Activated T-helper 1 cell treated with anti-CD3 and anti-CD28 coated beads, Interleukin-12 subunit alpha, Interleukin-12 subunit beta, Interleukin-2, Interleukin-4 antibody, amounts not matched to agents 30 ng/mL and 10 ng/mL and 1 ng/mL, durations not matched to agents 14 hours and 24 hours and 36 hours (primary cell): Measurements from ENCODE around the gene TSPAN32. TPM values are rescaled to one million over a fixed set of nuclear protein-coding genes. Genes with fewer than 3 reads are reported as not detected.

ENCODE experiments used
- DNase-seq: peaks from one replicate; pipeline ENCODE4 v3.0.0; 2021; ENCODE audit warnings: low spot score
- H3K27ac Mint-ChIP-seq: one replicate; pipeline ENCODE4 v1.8.0; 2021; ENCODE audit warnings: mild to moderate bottlenecking, mixed read lengths
- H3K27me3 Mint-ChIP-seq: one replicate; pipeline ENCODE4 v1.8.0; 2022; ENCODE audit warnings: mild to moderate bottlenecking, moderate library complexity, mixed read lengths; ENCODE audit not compliant: insufficient read depth
- H3K36me3 Mint-ChIP-seq: one replicate; pipeline ENCODE4 v1.8.0; 2021; ENCODE audit warnings: low read depth, mixed read lengths
- H3K4me1 Mint-ChIP-seq: one replicate; pipeline ENCODE4 v1.8.0; 2021; ENCODE audit warnings: low read depth, mixed read lengths
- H3K4me3 Mint-ChIP-seq: one replicate; pipeline ENCODE4 v1.8.0; 2021; ENCODE audit warnings: mild to moderate bottlenecking, moderate library complexity, mixed read lengths
- H3K9me3 Mint-ChIP-seq: one replicate; pipeline ENCODE4 v1.8.0; 2021; ENCODE audit warnings: mixed read lengths
- intact Hi-C: fragments of 100-400 bp; cut with micrococcal nuclease; formaldehyde crosslinking; loops from one replicate; pipeline ENCODE4 v1.15.1; 2024
- total RNA-seq: library from RNA; stranded (reverse); gene quantifications from 2 replicates; pipeline ENCODE4 v1.2.3, GENCODE V29; 2022

TSPAN32 gene
- total RNA-seq, 1 donor from 2014 or later: 2.1 TPM

GRCh38 chr11:2313051-2313951 is 11.5 kb downstream of the TSPAN32 start:
- intact Hi-C loops: no loop called here
- Mint-ChIP-seq H3K27me3 (peaks cover 2% of the 10 kb centered on the region), H3K27ac (no peak overlapping the region), H3K9me3 (no peaks in the 10 kb centered on the region), H3K36me3 (no peaks in the 10 kb centered on the region), H3K4me1 (no peaks in the 10 kb centered on the region), H3K4me3 (no peak overlapping the region)
- DNase-seq: no peak

DNA sequence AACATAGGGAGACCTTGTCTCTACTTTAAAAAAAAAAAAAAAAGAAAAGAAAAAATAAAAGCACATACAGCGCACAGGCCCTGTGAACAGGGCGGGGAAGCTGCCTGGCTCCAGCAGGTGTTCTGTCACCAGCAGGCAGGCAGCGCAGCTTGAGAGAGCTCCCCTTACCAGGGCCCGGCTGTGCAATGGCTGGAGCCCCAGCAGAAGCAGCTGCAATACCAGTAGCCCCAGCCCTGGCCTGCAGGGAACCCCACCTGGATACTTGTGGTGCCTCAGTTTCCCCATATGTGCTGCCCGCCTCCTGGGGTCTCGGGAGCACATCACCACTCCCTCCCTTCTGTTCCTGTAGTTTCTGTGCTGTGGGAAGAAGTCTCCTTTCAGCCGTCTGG is 12.3 kb downstream of the TSPAN32 start:
- Mint-ChIP-seq H3K4me1 (no peaks in the 10 kb centered on the region), H3K36me3 (no peaks in the 10 kb centered on the region), H3K27me3 (peaks cover 2% of the 10 kb centered on the region), H3K27ac (no peak overlapping the region), H3K9me3 (no peaks in the 10 kb centered on the region), H3K4me3 (no peak overlapping the region)
- intact Hi-C loops: no loop called here
- DNase-seq: no peak

GRCh38 chr11:2314525-2315394 is 12.9 kb downstream of the TSPAN32 start:
- no peak overlapping the region for H3K4me3 Mint-ChIP-seq

GRCh38 chr11:2315395-2316168 is 13.8 kb downstream of the TSPAN32 start:
- no peaks in the 10 kb centered on the region for H3K9me3 Mint-ChIP-seq
- no peak overlapping the region for H3K4me3 Mint-ChIP-seq
- peaks cover 5% of the 10 kb centered on the region for H3K27me3 Mint-ChIP-seq
- no peak for DNase-seq
- no peaks in the 10 kb centered on the region for H3K36me3 Mint-ChIP-seq
- H3K4me1 Mint-ChIP-seq: no peaks in the 10 kb centered on the region
- intact Hi-C loops: no loop called here
- H3K27ac Mint-ChIP-seq: no peak overlapping the region

More at GRCh38 chr11:2314525-2315394, 12.9 kb downstream of the TSPAN32 start:
- Mint-ChIP-seq H3K27ac (no peak overlapping the region), H3K9me3 (no peaks in the 10 kb centered on the region), H3K4me1 (no peaks in the 10 kb centered on the region), H3K27me3 (peaks cover 4% of the 10 kb centered on the region), H3K36me3 (no peaks in the 10 kb centered on the region)
- intact Hi-C loops: no loop called here
- DNase-seq: no peak

- DNase-seq: no peak
- no peak overlapping the region for H3K27ac Mint-ChIP-seq
- H3K36me3 Mint-ChIP-seq: no peaks in the 10 kb centered on the region
- peaks cover 5% of the 10 kb centered on the region for H3K27me3 Mint-ChIP-seq
- no peaks in the 10 kb centered on the region for H3K9me3 Mint-ChIP-seq
- no peaks in the 10 kb centered on the region for H3K4me1 Mint-ChIP-seq
- intact Hi-C loops: no loop called here
- H3K4me3 Mint-ChIP-seq: no peak overlapping the region
Observed at GRCh38 chr11:2316169-2316962, 14.6 kb downstream of the TSPAN32 start.

DNA sequence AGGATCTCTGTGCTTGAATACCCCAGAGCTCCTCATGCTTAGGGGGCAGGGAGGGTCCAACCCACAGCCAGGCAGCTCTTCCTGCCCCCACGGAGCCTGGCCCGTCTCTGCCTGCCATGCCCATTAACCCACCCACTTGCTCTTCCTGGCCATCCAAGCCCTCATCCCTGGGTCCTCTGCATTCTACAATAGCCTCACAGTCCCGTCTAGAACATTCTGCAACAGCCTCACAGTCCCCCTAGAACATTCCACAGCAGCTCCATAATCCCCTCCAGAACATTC is 15.1 kb downstream of the TSPAN32 start:
- intact Hi-C loops: no loop called here
- Mint-ChIP-seq H3K27ac (no peak overlapping the region), H3K9me3 (no peaks in the 10 kb centered on the region), H3K4me3 (no peak overlapping the region), H3K27me3 (peaks cover 5% of the 10 kb centered on the region), H3K4me1 (no peaks in the 10 kb centered on the region), H3K36me3 (no peaks in the 10 kb centered on the region)
- no peak for DNase-seq

- H3K9me3 Mint-ChIP-seq: no peaks in the 10 kb centered on the region
- H3K36me3 Mint-ChIP-seq: no peaks in the 10 kb centered on the region
- no peak for DNase-seq
- H3K27ac Mint-ChIP-seq: no peak overlapping the region
- peaks cover 5% of the 10 kb centered on the region for H3K27me3 Mint-ChIP-seq
- no peak overlapping the region for H3K4me3 Mint-ChIP-seq
- H3K4me1 Mint-ChIP-seq: no peaks in the 10 kb centered on the region
- intact Hi-C loops: no loop called here
Observed at GRCh38 chr11:2317354-2318050, 15.7 kb downstream of the TSPAN32 start.

DNA sequence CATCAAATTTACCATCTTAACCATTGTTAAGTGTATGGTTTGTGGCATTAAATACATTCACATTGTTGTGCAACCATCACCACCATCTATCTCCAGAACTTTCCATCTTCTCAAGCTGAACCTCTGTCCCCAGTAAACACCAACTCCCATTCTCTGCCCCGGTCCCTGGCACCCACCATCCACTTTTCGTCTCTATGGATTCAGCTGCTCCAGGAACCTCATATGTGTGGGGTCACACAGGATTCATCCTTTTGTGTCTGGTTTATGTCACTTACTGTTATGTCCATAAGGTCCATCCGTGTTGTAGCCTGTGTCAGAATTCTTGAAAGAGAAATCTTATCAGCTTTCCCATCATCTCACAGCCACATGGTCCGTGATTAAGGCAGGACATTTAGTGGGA is 16.3 kb downstream of the TSPAN32 start:
- Mint-ChIP-seq H3K4me1 (no peaks in the 10 kb centered on the region), H3K4me3 (no peak overlapping the region), H3K9me3 (no peaks in the 10 kb centered on the region), H3K27ac (no peak overlapping the region), H3K36me3 (no peaks in the 10 kb centered on the region), H3K27me3 (peaks cover 8% of the 10 kb centered on the region)
- intact Hi-C loops: no loop called here
- no peak for DNase-seq

DNA sequence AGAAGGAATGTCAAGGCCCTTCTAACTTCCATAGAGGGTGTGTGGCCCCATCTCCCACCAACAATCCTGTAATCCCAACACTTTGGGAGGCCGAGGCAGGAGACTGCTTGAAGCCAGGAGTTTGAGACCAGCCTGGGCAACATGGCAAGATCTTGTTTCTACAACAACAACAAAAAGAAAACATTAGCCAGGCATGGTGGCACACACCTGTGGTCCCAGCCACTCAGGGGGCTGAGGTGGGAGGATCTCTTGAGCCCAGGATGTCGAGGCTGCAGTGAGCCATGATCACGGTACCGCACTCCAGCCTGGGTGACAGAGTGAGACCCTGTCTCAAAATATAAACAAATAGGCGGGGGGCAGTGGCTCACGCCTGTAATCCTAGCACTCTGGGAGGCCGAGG is 16.9 kb downstream of the TSPAN32 start:
- DNase-seq: no peak
- H3K27ac Mint-ChIP-seq: no peak overlapping the region
- H3K9me3 Mint-ChIP-seq: no peaks in the 10 kb centered on the region
- H3K36me3 Mint-ChIP-seq: no peaks in the 10 kb centered on the region
- H3K27me3 Mint-ChIP-seq: peaks cover 8% of the 10 kb centered on the region
- intact Hi-C loops: no loop called here
- no peaks in the 10 kb centered on the region for H3K4me1 Mint-ChIP-seq
- H3K4me3 Mint-ChIP-seq: no peak overlapping the region

GRCh38 chr11:2319791-2320472 is 18.1 kb downstream of the TSPAN32 start:
- Mint-ChIP-seq H3K9me3 (no peaks in the 10 kb centered on the region), H3K4me1 (no peaks in the 10 kb centered on the region), H3K27ac (no peak overlapping the region), H3K36me3 (no peaks in the 10 kb centered on the region), H3K27me3 (peaks cover 8% of the 10 kb centered on the region), H3K4me3 (no peak overlapping the region)
- intact Hi-C loops: no loop called here
- no peak for DNase-seq

GRCh38 chr11:2320568-2321310 is 18.9 kb downstream of the TSPAN32 start:
- no peaks in the 10 kb centered on the region for H3K4me1 Mint-ChIP-seq
- no peak overlapping the region for H3K4me3 Mint-ChIP-seq
- no peaks in the 10 kb centered on the region for H3K36me3 Mint-ChIP-seq
- no peaks in the 10 kb centered on the region for H3K9me3 Mint-ChIP-seq
- DNase-seq: no peak
- peaks cover 8% of the 10 kb centered on the region for H3K27me3 Mint-ChIP-seq
- no peak overlapping the region for H3K27ac Mint-ChIP-seq
- intact Hi-C loops: no loop called here
